ENCODE data around the gene SLC9A9. TPM values are rescaled to one million over a fixed set of nuclear protein-coding genes. Genes with fewer than 3 reads are reported as not detected.

The SLC9A9 gene
- polyA plus RNA-seq, 6 donors from 2014 or later, result 16.9 to 31.5 (median 24.7) TPM

DNA sequence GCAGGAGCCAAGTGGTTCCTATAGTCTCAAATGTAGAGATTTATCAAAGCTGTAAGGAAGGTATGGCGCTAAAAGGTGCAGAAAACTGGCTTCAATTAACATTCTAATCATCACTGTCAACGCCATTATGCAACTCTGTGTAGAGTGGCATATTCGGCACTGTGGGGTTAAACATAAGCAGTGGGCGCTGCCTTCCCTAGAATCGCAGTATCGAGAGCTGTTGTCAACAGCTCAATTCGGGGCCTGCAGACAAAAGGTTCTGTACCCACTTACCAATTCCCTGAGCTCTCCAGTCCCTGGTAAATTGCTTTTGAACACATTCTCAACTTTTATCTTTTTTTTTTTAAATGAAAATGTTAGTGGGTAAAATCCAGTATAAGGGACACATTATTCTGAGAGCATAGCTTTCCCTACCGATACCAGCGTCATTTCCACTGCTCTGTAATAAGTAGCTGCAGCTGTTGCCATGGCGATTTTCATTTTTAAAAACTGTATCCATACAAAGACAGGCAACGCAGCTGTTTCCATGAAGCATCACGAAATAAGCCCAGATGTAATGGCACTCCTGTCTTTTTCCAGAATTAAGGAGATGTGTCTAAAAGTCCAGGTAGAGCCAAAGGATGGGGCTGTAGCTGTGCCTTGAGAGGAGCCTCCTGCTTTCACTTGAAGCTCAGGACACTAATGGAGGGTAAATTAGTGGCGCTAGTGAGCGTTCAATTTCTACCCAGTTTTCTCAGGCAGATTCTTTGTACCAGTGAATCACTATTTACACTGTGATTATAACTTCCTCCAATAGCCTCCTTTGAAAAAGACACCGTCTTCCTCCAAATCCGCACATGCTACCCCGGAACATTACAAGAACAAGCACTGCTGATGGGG, 250.3 kb downstream of the SLC9A9 start:
- Mint-ChIP-seq H3K9me3 (no peaks in the 10 kb centered on the region), H3K36me3 (peaks cover under 1 to 7% of the 10 kb centered on the region in 2 donors), H3K27ac (peak overlapping the region in 1 of 6 donors; percentile 33), H3K27me3 (no peaks in the 10 kb centered on the region), H3K4me1 (peaks cover 19 to 37% (median 27%) of the 10 kb centered on the region in 3 donors), H3K4me3 (no peak overlapping the region)
- DNase-seq, result no peak
- no peak for ATAC-seq (ENCODE audit: low read depth in 2 of 2)

GRCh38 chr3:143596957-143597642, 251.2 kb downstream of the SLC9A9 start:
- Mint-ChIP-seq H3K27ac (peak overlapping the region in 1 of 6 donors; percentile 47), H3K9me3 (no peaks in the 10 kb centered on the region), H3K27me3 (no peaks in the 10 kb centered on the region), H3K36me3 (peaks cover 0 to 12% of the 10 kb centered on the region in 2 donors), H3K4me1 (peaks cover 19 to 37% (median 26%) of the 10 kb centered on the region in 3 donors), H3K4me3 (no peak overlapping the region)
- DNase-seq (no peak), ATAC-seq (ENCODE audit: low read depth in 2 of 2) (no peak)

DNA sequence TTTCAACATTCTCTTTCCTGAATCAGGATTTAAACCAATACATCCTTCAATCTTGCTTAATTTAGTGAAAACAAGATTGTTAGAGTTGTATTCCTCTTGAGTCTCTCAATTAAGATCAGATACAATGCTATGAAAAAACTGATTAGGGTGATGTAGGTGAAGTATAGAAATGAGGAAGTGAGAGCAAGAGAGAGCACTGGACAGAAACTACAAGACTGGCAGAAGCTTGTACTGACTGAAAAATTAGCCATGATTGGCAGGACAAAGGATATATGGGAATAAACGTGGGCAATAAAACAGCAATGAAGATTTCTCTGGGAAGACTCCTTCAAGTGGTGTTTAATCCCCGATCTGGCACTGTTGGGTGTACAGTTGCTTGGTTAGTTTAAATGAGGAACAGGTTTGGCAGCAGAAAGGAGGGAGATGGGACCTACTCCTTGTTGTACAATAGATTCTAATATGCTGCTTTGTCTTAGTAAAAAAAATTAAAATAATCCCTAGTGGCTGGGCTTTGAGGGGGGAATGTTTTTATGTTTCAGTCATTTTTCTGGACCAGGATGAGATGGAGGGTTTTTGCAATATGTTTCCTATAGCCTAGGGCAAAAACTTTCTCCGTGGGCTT, 252.7 kb downstream of the SLC9A9 start:
- peak; percentile 99 to 100 for ATAC-seq (ENCODE audit: low read depth in 2 of 2)
- peaks cover 10 to 23% (median 12%) of the 10 kb centered on the region in 3 donors for H3K4me1 Mint-ChIP-seq
- peak overlapping the region in 2 of 6 donors; percentile 2 to 50 for H3K27ac Mint-ChIP-seq
- H3K36me3 Mint-ChIP-seq, result peaks cover 5 to 20% of the 10 kb centered on the region in 2 donors
- no peaks in the 10 kb centered on the region for H3K9me3 Mint-ChIP-seq
- DNase-seq, result peak; percentile 44
- H3K27me3 Mint-ChIP-seq, result no peaks in the 10 kb centered on the region
- no peak overlapping the region for H3K4me3 Mint-ChIP-seq

GRCh38 chr3:143594206-143594605, 254.1 kb downstream of the SLC9A9 start:
- DNase-seq, result no peak
- Mint-ChIP-seq H3K4me3 (no peak overlapping the region), H3K9me3 (no peaks in the 10 kb centered on the region), H3K27ac (no peak overlapping the region), H3K36me3 (peaks cover 5 to 20% of the 10 kb centered on the region in 2 donors), H3K4me1 (peaks cover 9 to 20% (median 10%) of the 10 kb centered on the region in 3 donors), H3K27me3 (no peaks in the 10 kb centered on the region)
- no peak for ATAC-seq (ENCODE audit: low read depth in 2 of 2)

DNA sequence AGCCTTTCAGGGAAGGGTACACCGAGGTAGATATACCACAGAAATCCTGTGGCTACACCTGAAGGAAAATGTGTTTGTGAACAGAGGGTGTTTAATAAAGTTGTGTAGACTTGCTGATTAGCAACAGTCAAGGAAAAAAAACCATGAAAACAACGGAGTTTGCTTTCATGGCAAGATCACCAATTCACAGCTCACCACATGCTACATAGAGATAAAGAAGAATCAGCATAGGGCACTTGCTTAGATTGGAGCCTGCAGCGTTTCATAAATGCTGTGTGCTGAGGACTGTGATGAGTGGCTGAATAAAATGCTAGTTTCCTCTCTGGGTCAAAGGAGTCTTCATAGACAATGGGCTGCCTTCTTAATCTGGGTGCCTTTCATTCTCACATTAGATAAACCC, 257.6 kb downstream of the SLC9A9 start:
- Mint-ChIP-seq H3K4me3 (no peak overlapping the region), H3K9me3 (peaks cover 0 to 3% (median 0%) of the 10 kb centered on the region in 7 donors), H3K27me3 (no peaks in the 10 kb centered on the region), H3K27ac (no peak overlapping the region), H3K4me1 (peaks cover 27 to 34% (median 30%) of the 10 kb centered on the region in 3 donors), H3K36me3 (peaks cover 9 to 30% of the 10 kb centered on the region in 2 donors)
- ATAC-seq (ENCODE audit: low read depth in 2 of 2) (no peak), DNase-seq (no peak)

DNA sequence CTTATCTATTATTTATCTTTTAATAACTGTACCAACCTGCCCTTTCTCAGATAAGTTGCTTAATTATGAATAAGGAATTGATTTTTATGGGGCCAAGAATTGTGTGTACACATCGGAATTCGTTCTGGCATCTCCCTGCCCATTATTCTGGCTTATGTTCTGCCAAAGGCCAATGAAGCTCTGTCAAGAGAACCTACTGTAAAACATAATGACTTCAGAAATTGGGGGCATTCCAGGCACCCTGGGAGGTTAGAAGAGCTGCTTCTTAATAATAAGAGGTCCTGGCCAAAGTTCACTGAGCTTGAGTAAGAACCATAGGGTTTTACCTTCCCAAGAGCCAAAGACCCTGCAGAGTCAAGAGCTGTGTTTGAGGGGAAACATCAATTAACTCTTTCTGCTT, 261.7 kb downstream of the SLC9A9 start:
- Mint-ChIP-seq H3K4me1 (peaks cover 27 to 44% (median 39%) of the 10 kb centered on the region in 3 donors), H3K9me3 (peaks cover 0 to 3% (median 0%) of the 10 kb centered on the region in 7 donors), H3K27ac (peak overlapping the region; percentile 8 to 89 (median 72)), H3K36me3 (peaks cover 9 to 13% of the 10 kb centered on the region in 2 donors), H3K27me3 (no peaks in the 10 kb centered on the region), H3K4me3 (peak overlapping the region in 4 of 8 donors; percentile 42 to 70 (median 54))
- ATAC-seq (ENCODE audit: low read depth in 2 of 2), result peak in 1 of 2 donors; percentile 36
- DNase-seq, result no peak

DNA sequence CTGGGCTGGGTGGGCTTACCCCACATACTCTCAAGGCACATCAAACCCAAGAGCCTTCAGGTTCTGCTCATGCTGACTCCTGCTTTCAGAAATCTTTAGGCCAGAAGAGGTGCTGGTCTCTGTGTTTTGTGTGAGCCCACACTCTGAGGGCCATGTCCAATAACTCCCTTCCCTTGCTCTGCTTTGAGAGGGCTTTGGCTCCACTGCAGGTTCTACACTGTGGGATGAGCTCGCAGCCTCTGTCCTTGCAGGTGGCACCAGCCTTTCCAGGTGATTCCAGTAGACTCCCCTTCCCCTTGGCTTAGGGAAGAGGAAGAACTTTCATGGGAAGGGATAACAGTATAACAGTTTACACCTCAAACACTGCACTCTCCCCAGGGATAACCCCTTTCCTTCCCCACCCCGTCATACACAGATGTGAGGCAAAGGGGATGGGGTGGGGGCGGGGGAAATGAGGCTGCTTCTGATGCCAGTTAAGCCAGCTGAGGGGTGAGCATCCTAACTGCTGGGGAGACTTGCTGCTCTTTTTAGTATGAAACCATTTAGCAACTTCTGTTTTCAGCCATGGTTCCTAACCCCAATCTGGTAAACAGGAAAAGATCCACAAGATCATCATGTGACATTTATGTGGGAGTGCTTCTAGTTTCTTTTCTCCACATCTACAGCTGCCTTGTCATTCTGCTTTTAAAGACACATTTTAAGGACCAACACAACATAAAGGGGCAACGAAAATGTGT, 262.4 kb downstream of the SLC9A9 start:
- Mint-ChIP-seq H3K27ac (peak overlapping the region; percentile 49 to 89 (median 70)), H3K36me3 (peaks cover 5 to 9% of the 10 kb centered on the region in 2 donors)

GRCh38 chr3:143584474-143584873, 263.8 kb downstream of the SLC9A9 start:
- ATAC-seq (ENCODE audit: low read depth in 2 of 2) (no peak), DNase-seq (no peak)
- peaks cover 31 to 44% (median 39%) of the 10 kb centered on the region in 3 donors for H3K4me1 Mint-ChIP-seq
- H3K4me3 Mint-ChIP-seq, result no peak overlapping the region
- peaks cover 0 to 3% (median 0%) of the 10 kb centered on the region in 7 donors for H3K9me3 Mint-ChIP-seq
- peak overlapping the region in 5 of 6 donors; percentile 36 to 69 (median 61) for H3K27ac Mint-ChIP-seq
- H3K36me3 Mint-ChIP-seq, result peaks cover 4 to 9% of the 10 kb centered on the region in 2 donors
- H3K27me3 Mint-ChIP-seq, result no peaks in the 10 kb centered on the region

More for the DNA sequence above, 262.4 kb downstream of the SLC9A9 start:
- peak; percentile 45 to 60 for ATAC-seq (ENCODE audit: low read depth in 2 of 2)
- Mint-ChIP-seq H3K9me3 (peaks cover 0 to 3% (median 0%) of the 10 kb centered on the region in 7 donors), H3K4me3 (peak overlapping the region in 6 of 8 donors; percentile 7 to 71 (median 43)), H3K4me1 (peaks cover 29 to 44% (median 39%) of the 10 kb centered on the region in 3 donors), H3K27me3 (no peaks in the 10 kb centered on the region)
- DNase-seq, result peak; percentile 12

- H3K4me3 Mint-ChIP-seq, result no peak overlapping the region
- peak overlapping the region in 3 of 6 donors; percentile 39 to 76 (median 67) for H3K27ac Mint-ChIP-seq
- H3K27me3 Mint-ChIP-seq, result no peaks in the 10 kb centered on the region
- H3K36me3 Mint-ChIP-seq, result peaks cover 5 to 13% of the 10 kb centered on the region in 2 donors
- peaks cover 24 to 33% (median 32%) of the 10 kb centered on the region in 3 donors for H3K4me1 Mint-ChIP-seq
- DNase-seq, result no peak
- no peak for ATAC-seq (ENCODE audit: low read depth in 2 of 2)
- H3K9me3 Mint-ChIP-seq, result peaks cover 0 to 5% (median 0%) of the 10 kb centered on the region in 7 donors
Measured at GRCh38 chr3:143581972-143582722, 266.1 kb downstream of the SLC9A9 start.

GRCh38 chr3:143578810-143579435, 269.3 kb downstream of the SLC9A9 start:
- Mint-ChIP-seq H3K27me3 (no peaks in the 10 kb centered on the region), H3K36me3 (peaks cover 5 to 34% of the 10 kb centered on the region in 2 donors), H3K4me1 (peaks cover 0 to 6% (median 4%) of the 10 kb centered on the region in 3 donors), H3K4me3 (no peak overlapping the region), H3K9me3 (peaks cover 0 to 5% (median 0%) of the 10 kb centered on the region in 7 donors), H3K27ac (no peak overlapping the region)
- DNase-seq (no peak), ATAC-seq (ENCODE audit: low read depth in 2 of 2) (no peak)

DNA sequence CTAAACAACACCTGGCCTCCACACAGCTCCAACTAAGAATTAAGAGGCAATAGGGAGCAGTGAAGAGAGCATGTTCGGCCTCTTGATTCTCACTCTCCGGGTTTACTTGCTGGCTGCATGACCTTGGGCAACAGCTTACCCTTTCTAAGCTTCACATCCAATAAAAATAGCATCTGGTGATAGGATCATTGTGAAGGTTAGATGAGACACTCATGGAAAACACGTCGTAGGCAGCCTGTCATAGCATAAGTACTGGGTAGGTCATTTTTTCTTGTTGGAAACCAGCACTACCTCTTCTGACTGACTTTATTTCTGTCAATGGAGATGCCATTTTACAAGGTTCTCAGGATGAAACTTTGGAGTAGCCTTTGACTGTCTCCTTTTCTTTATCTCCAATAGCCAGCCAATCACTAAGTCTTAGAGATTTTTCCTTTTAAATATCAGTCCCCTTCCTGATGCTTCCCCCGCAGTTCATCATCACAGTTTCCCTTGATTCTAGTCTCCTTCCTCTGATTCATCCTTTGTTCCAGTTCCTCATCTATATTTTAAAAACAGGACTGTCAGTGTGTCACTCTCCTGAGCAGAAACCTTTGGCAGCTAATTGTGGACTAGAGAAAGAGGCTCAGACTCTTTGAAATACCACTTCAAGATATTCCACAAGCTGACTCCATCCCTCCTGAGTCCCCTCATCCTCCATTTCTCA, 271.5 kb downstream of the SLC9A9 start:
- H3K27ac Mint-ChIP-seq, result peak overlapping the region in 1 of 6 donors; percentile 5
- peaks cover 0 to 4% (median 4%) of the 10 kb centered on the region in 3 donors for H3K4me1 Mint-ChIP-seq
- no peak for DNase-seq
- ATAC-seq (ENCODE audit: low read depth in 2 of 2), result no peak
- H3K36me3 Mint-ChIP-seq, result peaks cover 5 to 37% of the 10 kb centered on the region in 2 donors
- no peaks in the 10 kb centered on the region for H3K27me3 Mint-ChIP-seq
- no peak overlapping the region for H3K4me3 Mint-ChIP-seq
- H3K9me3 Mint-ChIP-seq, result peaks cover 0 to 5% (median 0%) of the 10 kb centered on the region in 7 donors
